Skeletal muscle cell (primary cell): Measurements from ENCODE around the gene BAG5.
A peak's percentile ranks its signal among the peaks of the same experiment; 100 is the strongest.

Source experiments
- DNase-seq: peaks from one replicate; pipeline ENCODE4 v3.0.0-alpha.2; 2010; ENCODE audit warnings: low read depth
- H3K4me3 ChIP-seq: 2 replicates; pipeline ENCODE4 v1.5.1; 2011; ENCODE audit warnings: low read depth, mild to moderate bottlenecking, control low read depth, low read length, moderate library complexity

BAG5 gene

DNA sequence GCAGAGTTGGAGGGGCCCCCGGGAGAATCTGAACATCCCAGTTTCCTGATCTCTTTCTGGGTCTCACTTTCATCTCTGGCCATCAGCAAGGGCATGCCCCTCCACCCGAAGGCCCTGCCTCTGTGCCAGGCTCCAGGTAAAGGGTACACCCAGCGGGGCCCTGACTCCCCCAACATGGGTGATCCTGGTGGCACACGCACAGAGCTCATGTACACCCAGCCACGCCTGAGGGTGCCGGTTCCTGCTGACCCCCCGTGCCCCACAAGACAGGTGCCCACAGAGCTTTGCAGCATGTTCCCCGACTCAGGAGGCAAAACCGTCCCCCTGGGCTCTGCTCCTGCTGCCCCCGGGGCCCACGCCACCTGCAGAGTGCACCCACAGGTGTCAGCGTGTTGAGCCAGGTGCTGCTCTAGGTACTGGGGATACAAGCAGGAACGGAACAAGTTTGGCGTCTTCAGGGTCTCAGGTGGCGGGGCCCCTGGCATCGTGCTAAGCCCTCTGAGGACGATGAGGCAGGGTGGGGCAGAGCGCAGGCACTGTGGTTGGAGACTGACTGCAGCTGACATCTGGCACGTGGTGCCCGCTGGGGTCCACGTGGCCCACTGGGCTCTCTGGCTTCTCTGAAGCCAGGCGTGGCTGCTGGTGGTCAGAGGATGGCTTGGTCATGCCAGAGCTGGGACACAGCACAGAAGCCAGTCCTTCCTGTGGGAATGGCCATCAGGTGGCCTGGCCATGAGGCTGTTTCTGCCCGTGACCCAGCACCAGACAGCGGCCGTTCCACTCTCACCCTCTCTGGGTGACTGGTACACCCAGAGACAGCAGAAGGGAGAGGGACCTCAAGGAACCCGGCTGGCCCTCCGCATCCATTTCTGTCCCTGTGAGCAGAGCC is 13.8 kb downstream of the BAG5 start:
- no peak for DNase-seq
- H3K4me3 ChIP-seq: no peak overlapping the region

DNA sequence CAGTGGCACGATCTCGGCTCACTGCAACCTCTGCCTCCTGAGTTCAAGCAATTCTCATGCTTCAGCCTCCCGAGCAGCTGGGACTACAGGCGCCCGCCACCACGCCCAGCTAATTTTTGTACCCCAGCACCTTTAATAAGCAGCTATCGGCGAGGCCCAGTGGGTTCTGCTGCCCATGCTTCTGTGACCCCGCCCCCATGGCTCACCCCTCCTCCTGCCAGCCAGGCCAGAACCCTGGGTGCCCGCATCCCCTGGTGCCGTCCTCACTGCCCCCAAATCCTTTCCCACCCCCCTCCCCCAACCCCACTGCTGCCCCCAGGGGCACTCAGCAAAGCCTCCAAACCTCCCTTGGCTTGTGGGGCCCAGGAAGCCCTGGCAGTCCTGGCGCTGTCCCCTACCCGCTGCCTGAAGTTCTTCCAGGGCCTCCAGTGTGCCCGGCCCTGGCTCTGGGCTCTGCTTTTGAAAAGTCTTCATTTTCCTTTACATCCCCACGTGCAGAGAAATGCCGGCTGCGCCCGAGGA is 14.5 kb downstream of the BAG5 start:
- DNase-seq: no peak
- H3K4me3 ChIP-seq: no peak overlapping the region

DNA sequence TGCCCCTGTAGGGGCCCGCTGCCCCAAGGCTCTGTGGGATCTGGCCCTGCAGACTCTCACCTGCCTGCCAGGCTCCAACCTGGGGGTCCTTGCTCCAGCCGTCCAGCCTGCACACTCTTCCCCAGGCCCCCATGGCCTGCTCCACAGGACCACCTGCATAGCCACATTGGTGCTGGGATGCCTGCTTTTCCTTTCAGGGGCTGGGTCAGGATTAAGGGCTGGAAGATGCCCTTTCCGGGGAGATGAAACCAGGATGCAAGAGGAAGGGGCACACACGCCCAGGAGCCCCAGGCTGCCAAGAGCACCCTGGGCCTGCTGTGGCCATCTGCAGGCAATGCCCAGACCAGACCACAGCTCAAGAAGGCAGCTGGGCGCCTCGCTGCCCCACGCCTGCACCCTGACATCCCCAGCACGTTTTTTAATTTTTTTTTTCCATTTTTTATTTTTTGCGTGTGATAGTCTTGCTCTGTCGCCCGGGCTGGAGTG is 15.0 kb downstream of the BAG5 start:
- no peak overlapping the region for H3K4me3 ChIP-seq
- no peak for DNase-seq

DNA sequence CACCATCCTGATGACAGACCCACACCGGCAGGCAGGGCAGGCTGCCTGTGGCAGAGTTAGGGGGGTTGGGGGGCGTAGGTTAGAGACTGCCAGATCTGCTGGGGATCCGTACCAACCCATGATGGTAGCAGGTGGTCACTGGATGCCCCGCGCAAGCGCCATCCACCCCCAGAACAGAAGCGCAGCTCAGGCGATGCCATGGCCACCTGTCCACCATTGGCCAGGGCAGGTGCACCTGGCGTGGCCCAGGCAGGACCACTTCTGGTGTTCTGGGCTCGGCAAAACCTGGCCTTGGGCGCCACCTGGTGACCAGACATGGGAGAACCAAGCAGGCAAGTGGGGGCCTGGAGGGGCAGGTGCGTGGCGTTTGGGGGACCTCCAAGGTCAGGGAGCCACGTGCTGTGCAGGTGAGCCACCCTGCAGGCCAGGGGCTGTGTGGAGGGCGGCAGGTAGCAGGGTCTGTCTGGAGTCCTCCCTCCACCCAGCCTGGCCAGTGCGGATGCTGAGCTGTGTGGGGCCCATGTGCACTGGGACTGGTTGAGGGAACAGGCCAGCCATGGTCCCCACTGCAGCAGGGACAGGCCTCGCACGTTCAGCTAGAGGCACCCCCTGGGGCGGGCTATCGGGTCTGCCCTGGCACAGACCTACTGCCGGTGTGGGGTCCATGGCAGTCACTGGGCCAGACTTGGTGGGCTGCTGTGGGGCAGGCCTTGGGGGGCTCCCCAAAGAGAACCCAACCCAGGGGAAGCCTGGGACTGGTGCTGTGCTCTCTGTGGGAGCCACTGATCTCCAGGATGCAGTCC is 15.6 kb downstream of the BAG5 start:
- DNase-seq: no peak

DNA sequence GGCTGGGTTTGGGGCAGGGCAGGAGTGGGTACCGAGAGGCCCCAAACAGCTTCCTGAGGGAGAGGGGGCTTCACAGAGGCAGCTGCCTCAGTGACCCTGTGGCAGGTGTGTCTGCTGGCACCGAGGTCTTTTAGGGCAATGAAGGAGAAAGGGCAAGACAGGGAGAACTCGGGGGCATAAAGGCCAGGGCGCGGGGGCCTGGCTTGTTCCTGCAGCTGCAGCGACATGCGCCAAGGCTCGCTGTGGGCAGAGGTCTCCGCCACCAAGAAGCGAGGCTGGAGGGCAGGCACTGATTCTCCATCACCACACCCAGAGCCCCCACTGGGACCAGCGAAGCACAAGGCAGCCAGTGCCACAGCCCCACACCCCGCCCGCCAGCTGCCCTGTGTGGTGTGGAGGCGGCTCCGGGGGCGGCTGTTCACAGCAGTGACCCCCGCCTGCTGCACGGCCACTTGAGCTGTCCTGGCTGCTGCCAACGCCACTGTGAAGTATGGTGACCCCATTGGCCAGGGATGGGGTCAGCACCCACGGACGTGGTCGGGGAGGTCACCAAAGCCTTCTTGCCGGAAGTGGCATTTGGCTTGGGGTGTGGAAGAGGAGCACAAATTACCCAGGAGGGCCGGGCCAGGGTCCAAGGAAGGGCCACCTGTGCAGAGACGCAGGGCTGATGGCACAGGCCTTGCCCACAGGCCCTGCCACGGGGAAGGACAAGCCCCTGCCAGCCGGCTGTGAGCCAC is 16.4 kb downstream of the BAG5 start:
- no peak for DNase-seq
- H3K4me3 ChIP-seq: no peak overlapping the region

More for the DNA sequence above, 15.6 kb downstream of the BAG5 start:
- no peak overlapping the region for H3K4me3 ChIP-seq

- no peak for DNase-seq
- no peak overlapping the region for H3K4me3 ChIP-seq
Measured at GRCh38 chr14:103545219-103545914, 17.1 kb downstream of the BAG5 start.

GRCh38 chr14:103544388-103545218 is 17.9 kb downstream of the BAG5 start:
- DNase-seq: no peak
- no peak overlapping the region for H3K4me3 ChIP-seq

DNA sequence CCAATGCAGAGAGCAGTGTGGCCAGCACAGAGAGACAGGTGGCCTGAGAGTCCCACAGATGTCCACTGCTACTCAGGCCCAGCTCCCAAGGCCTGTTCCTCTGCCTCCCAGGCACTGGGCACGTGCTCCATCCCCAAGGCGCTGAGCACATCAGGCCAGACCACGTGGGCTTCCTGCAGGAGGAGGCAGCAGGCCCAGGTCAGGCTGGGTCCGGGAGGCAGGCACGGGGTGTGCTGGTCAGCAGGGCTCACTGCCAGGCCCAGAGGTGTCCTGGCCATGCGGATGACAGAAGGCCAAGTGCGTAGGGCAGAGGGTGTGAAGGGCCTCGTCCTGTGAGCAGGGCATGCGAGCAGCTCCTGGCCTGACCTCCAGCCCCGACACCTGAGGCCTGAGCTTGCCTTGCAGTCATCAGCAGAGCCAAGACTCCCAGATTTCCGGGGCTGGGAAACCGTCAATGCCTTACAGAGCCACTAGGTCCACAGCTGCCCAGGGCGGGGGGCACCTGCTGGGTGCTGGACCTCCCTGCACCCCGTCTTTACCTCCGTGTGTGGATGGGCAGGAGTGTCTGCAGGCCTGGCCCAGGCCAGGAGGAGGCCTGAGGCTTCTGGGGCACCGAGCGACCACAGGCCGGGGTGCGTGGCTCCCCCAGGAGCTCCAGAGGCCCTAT is 18.6 kb downstream of the BAG5 start:
- DNase-seq: no peak
- H3K4me3 ChIP-seq: no peak overlapping the region

GRCh38 chr14:103543140-103543539 is 19.3 kb downstream of the BAG5 start:
- H3K4me3 ChIP-seq: no peak overlapping the region

GRCh38 chr14:103542605-103543088 is 19.8 kb downstream of the BAG5 start:
- DNase-seq: peak; percentile 53
- no peak overlapping the region for H3K4me3 ChIP-seq

More at GRCh38 chr14:103543140-103543539, 19.3 kb downstream of the BAG5 start:
- no peak for DNase-seq

- DNase-seq: no peak
- H3K4me3 ChIP-seq: no peak overlapping the region
Measured at GRCh38 chr14:103541709-103542604, 20.5 kb downstream of the BAG5 start.

DNA sequence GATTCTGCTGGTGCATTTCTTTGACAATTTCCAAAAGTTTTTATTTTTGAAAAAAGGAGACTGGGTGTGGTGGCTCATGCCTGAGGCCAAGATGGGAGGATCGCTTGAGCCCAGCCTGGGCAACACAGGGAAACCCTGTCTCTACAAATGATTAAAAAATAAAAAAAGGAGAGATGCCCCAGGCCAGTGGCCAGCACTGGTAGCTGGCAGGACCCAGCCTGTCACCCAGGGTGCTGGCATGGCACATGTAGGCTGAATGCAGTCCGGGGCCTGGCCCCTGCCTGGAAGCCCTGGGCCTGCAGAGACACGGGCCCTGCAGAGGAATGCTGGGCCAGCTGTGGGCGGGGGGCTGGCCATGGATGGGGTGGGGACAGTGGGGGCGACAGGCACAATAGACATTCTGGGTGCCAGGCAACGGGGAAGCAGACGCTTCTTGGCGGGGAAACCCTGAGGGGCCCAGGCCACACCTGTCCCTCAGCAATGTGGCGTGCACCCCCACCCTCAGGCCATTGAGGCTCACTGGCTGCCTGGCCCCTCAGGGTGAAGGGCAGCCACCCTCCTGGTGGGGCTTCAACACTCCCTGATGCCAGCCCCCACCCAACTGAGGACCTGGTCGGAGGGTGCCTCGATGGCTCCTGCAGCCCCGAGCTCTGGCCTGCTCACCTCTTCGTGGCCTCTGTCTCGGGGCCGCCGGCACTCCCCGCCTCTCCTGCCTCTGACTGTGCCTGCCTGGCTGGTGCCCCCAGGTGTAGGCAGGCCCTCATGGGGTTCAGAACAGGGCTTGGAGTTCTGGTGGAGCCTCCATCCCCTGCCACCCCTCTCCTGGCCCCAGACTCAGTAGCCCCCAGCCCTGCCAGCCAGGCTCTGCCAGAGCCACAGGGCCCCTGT is 21.4 kb downstream of the BAG5 start:
- no peak for DNase-seq
- H3K4me3 ChIP-seq: no peak overlapping the region

DNA sequence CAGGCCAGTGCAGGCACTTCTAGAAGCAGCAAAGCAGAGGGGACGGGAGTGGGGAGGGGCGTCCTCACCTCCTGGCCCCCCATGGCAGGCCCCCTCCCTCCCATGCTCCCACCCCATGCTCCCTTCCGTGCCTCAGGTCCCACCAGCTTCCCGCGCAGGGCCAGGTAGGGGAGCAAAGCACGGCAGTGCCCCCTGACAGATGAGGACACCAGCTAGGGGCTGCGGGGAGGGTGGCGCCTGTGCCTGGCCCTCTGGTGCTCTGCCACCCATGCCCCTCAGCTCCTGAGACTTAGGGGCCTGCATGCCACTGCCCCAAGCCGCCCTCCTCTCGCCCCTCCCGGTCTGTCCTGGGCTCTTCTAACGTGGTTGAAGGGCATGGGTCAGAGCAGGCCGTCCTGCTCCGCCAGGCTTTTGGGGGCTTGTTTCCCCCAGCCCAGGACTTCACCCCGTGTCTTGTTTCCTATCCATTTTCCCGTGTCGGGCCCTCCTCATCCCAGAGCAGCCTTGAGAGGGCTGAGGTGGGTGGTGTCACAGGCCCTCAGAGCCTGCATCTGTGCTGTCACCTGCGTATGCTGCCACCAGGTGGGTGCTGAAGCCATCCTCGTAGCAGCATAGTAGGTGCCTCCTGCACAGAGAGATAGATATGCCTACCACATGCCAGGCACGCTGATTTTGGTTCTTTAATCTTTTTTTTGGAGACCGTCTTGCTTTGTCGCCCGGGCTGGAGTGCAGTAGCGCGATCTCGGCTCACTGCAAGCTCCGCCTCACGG is 23.2 kb downstream of the BAG5 start:
- no peak overlapping the region for H3K4me3 ChIP-seq

GRCh38 chr14:103538291-103539055 is 24.0 kb downstream of the BAG5 start:
- no peak for DNase-seq
- no peak overlapping the region for H3K4me3 ChIP-seq

More for the DNA sequence above, 23.2 kb downstream of the BAG5 start:
- no peak for DNase-seq
